ENCODE data around the gene HSPA12A. TPM values are rescaled to one million over a fixed set of nuclear protein-coding genes. Genes with fewer than 3 reads are reported as not detected.

HSPA12A gene
- total RNA-seq, 1 donor from 2014 or later, result 13.7 TPM

- TF ChIP-seq, protein P1, sequence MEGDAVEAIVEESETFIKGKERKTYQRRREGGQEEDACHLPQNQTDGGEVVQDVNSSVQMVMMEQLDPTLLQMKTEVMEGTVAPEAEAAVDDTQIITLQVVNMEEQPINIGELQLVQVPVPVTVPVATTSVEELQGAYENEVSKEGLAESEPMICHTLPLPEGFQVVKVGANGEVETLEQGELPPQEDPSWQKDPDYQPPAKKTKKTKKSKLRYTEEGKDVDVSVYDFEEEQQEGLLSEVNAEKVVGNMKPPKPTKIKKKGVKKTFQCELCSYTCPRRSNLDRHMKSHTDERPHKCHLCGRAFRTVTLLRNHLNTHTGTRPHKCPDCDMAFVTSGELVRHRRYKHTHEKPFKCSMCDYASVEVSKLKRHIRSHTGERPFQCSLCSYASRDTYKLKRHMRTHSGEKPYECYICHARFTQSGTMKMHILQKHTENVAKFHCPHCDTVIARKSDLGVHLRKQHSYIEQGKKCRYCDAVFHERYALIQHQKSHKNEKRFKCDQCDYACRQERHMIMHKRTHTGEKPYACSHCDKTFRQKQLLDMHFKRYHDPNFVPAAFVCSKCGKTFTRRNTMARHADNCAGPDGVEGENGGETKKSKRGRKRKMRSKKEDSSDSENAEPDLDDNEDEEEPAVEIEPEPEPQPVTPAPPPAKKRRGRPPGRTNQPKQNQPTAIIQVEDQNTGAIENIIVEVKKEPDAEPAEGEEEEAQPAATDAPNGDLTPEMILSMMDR (IDR thresholded peaks at IDR 0.05; ENCODE audit: insufficient read depth, low read length, poor library complexity, severe bottlenecking), result no peak
Measured at GRCh38 chr10:116744163-116744753, 1.9 kb upstream of the HSPA12A start.

DNA sequence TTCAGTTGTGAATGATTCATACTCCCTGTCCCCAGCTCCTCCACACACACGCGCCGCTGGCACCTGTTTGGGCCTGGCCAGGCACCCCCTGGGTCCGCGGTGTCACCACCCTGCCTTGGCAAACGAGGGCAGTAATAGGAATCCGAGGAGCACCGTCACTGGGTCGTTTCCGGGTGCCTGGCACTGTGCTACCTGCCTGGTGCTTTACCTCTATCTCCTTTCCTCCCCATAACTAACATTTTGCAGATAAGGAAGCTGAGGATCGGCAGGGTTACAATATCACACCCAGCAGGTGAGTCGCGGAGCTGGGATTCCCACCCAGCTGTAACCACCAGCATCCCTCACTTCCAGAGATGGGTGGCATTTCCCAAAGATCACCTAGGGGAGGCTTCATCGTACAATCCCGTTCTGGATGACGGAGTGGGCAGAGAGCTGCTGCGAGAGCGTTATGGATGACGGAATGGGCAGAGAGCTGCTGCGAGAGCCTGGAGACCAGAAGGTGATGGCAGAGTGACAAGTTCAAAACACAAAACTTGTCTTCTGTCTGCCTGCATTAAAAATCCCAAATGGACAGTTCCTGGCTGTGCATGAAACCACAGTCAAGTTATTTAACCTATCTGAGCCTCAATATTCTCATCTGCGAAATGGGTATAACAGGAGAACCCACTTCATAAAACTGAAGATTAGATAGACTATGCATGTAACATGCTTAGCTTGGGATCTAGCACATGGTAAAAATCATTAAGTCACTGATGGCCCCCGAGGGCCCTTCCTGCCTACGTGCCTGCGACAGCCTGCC lies 1.1 kb upstream of the HSPA12A start:
- H3K4me3 ChIP-seq (ENCODE audit: low read depth, low read length), result peak overlapping the region; percentile 95
- H3K27me3 ChIP-seq (ENCODE audit: control insufficient read depth, insufficient read depth, low read length), result no peaks in the 10 kb centered on the region
- no peak for DNase-seq (ENCODE audit: low read depth)
- TF ChIP-seq, protein P1 (IDR thresholded peaks at IDR 0.05; ENCODE audit: insufficient read depth, low read length, poor library complexity, severe bottlenecking), result no peak
- no peaks in the 10 kb centered on the region for H3K36me3 ChIP-seq (ENCODE audit: control insufficient read depth, insufficient read depth, low read length)

More at GRCh38 chr10:116744163-116744753, 1.9 kb upstream of the HSPA12A start:
- H3K4me3 ChIP-seq (ENCODE audit: low read depth, low read length), result no peak overlapping the region
- DNase-seq (ENCODE audit: low read depth), result no peak
- H3K27me3 ChIP-seq (ENCODE audit: control insufficient read depth, insufficient read depth, low read length), result no peaks in the 10 kb centered on the region
- H3K36me3 ChIP-seq (ENCODE audit: control insufficient read depth, insufficient read depth, low read length), result no peaks in the 10 kb centered on the region

DNA sequence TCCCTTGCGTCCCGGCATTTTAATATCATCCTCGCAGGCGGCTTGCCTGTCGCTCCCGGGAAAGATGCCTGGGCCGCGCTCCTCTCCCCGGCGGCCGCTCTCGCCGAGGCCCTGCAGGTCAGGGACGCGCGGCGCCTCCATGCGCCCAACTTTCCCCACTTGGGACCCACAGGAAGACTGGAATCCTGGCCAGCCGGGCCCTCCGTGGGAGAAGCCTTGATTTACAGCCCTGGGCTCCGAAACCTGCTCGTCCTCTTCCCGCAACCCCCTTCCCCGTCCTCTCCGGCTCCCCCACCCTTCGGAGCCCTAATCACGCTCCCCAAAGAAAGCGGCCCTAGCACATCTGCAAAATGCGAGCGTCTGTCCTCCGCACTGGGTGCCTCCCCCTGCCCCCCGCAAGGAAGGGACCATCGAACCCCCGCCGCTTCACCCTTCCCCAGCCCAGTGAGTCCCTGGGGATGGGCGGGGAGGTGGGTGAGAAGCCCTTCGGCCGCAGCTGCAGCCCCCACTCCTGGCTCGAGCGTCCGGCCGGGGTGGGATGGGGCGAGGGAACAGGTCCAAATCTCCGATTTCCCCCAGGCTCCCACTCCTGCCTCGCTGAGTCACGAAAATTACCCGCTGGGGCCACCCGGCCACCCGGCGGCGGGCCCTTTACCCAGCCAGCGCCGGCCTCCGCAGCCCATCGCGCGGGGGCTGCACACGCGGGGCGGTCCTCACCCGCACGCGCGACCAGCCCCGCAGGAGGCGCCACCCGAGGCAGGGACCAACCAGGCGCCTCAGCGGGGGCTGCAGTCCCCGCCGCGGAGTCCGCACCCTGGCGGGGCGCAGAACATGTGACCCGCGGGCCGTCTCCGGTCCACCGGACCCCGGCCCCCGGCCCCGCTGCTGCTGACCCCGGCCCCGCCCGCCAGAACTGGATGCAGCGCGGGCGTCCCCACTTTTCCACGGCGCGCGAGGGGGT lies 695 bp downstream of the HSPA12A start:
- TF ChIP-seq, protein P1 (IDR thresholded peaks at IDR 0.05; ENCODE audit: insufficient read depth, low read length, poor library complexity, severe bottlenecking), result no peak
- no peak for DNase-seq (ENCODE audit: low read depth)

GRCh38 chr10:116740971-116741370 lies 1.4 kb downstream of the HSPA12A start:
- TF ChIP-seq, protein P1 (IDR thresholded peaks at IDR 0.05; ENCODE audit: insufficient read depth, low read length, poor library complexity, severe bottlenecking), result no peak
- no peaks in the 10 kb centered on the region for H3K36me3 ChIP-seq (ENCODE audit: control insufficient read depth, insufficient read depth, low read length)
- peak overlapping the region; percentile 95 for H3K4me3 ChIP-seq (ENCODE audit: low read depth, low read length)
- H3K27me3 ChIP-seq (ENCODE audit: control insufficient read depth, insufficient read depth, low read length), result no peaks in the 10 kb centered on the region
- no peak for DNase-seq (ENCODE audit: low read depth)

More for the DNA sequence above, 695 bp downstream of the HSPA12A start:
- Histone ChIP-seq H3K27me3 (ENCODE audit: control insufficient read depth, insufficient read depth, low read length) (no peaks in the 10 kb centered on the region), H3K4me3 (ENCODE audit: low read depth, low read length) (peak overlapping the region; percentile 95), H3K36me3 (ENCODE audit: control insufficient read depth, insufficient read depth, low read length) (no peaks in the 10 kb centered on the region)

- DNase-seq (ENCODE audit: low read depth), result no peak
- Histone ChIP-seq H3K27me3 (ENCODE audit: control insufficient read depth, insufficient read depth, low read length) (no peaks in the 10 kb centered on the region), H3K4me3 (ENCODE audit: low read depth, low read length) (no peak overlapping the region), H3K36me3 (ENCODE audit: control insufficient read depth, insufficient read depth, low read length) (no peaks in the 10 kb centered on the region)
- TF ChIP-seq, protein P1 (IDR thresholded peaks at IDR 0.05; ENCODE audit: insufficient read depth, low read length, poor library complexity, severe bottlenecking), result no peak
Measured at GRCh38 chr10:116738339-116738738, 4.0 kb downstream of the HSPA12A start.

All from kidney epithelial cell (primary cell).